Panc1 (cell line): ENCODE results near the gene VWA8. TPM values are rescaled to one million over a fixed set of nuclear protein-coding genes. Genes with fewer than 3 reads are reported as not detected.

Experiments
- ATAC-seq: fragments of 200-7000 bp; cut with Tn5 transposase; 2 replicates; pipeline ENCODE4 v1.9.1; 2020; ENCODE audit warnings: mild to moderate bottlenecking, moderate library complexity
- BruUV-seq: library from RNA; stranded (reverse); fragments of 400-500 nt; replicated peaks from 2 replicates; lab custom pipeline; 2021; lab: Mats Ljungman, UMichigan
- CTCF ChIA-PET: fragments of 300-600 bp; sonication (Branson Sonifier 250); formaldehyde crosslinking; loops from one replicate; lab custom pipeline; 2022; ENCODE audit warnings: antibody characterized with exemption; lab: Charles Lee
- POLR2A ChIA-PET: fragments of 300-600 bp; sonication (Branson Sonifier 250); formaldehyde crosslinking; loops from one replicate; lab custom pipeline; 2022; ENCODE audit warnings: antibody characterized with exemption; lab: Charles Lee
- DNase-seq: peaks from one replicate; pipeline ENCODE4 v3.0.0-alpha.2; 2010; ENCODE audit warnings: low read depth, low spot score
- H3K27ac ChIP-seq: 2 replicates; pipeline ENCODE4 v1.5.1; 2011; ENCODE audit warnings: mild to moderate bottlenecking, low read length, inconsistent platforms
- H3K27me3 ChIP-seq: fragments of 200-500 bp; sonication (Bioruptor generic); 2 replicates; pipeline ENCODE4 v1.6.0; 2014; ENCODE audit warnings: low read length, inconsistent platforms; ENCODE audit not compliant: control insufficient read depth, insufficient read depth
- H3K36me3 ChIP-seq: fragments of 200-500 bp; sonication (Bioruptor generic); 2 replicates; pipeline ENCODE4 v1.5.1; 2014; ENCODE audit warnings: inconsistent platforms, mild to moderate bottlenecking, low read length, moderate library complexity; ENCODE audit not compliant: control insufficient read depth, insufficient read depth
- H3K4me1 ChIP-seq: 2 replicates; pipeline ENCODE4 v1.5.1; 2011; ENCODE audit warnings: inconsistent platforms, mild to moderate bottlenecking, low read length, moderate library complexity; ENCODE audit not compliant: control insufficient read depth, insufficient read depth
- H3K4me3 ChIP-seq, 2 experiments: 2 replicates each; pipeline ENCODE4 v1.5.1; 2011 to 2012; ENCODE audit warnings: low read depth in 2 of 2, low read length in 2 of 2, mild to moderate bottlenecking in 2 of 2, inconsistent platforms in 1 of 2, moderate library complexity in 1 of 2
- H3K9me3 ChIP-seq: fragments of 200-500 bp; sonication (Bioruptor generic); 2 replicates; pipeline ENCODE4 v1.5.1; 2014; ENCODE audit warnings: low read depth, mild to moderate bottlenecking, inconsistent platforms, low read length, moderate library complexity; ENCODE audit not compliant: control insufficient read depth, insufficient read depth
- CTCF ChIP-seq: fragments of 450-650 bp; IDR thresholded peaks from 2 replicates; pipeline ENCODE4 v1.5.1; 2017; ENCODE audit warnings: mild to moderate bottlenecking
- POLR2AphosphoS5 ChIP-seq: IDR thresholded peaks from 2 replicates; pipeline ENCODE4 v1.6.1; 2012; ENCODE audit warnings: mild to moderate bottlenecking, low read depth, low read length, moderate library complexity
- REST ChIP-seq, 2 experiments: IDR thresholded peaks; 2 replicates each; pipeline ENCODE4 v1.6.1; 2011 to 2012; ENCODE audit warnings: low read depth in 2 of 2, control low read depth in 1 of 2, low read length in 1 of 2, mild to moderate bottlenecking in 1 of 2, moderate library complexity in 1 of 2; ENCODE audit not compliant: insufficient read depth in 1 of 2
- SIN3A ChIP-seq: IDR thresholded peaks from 2 replicates; pipeline ENCODE4 v1.6.1; 2012; ENCODE audit warnings: low read depth, mild to moderate bottlenecking, low read length, moderate library complexity, borderline replicate concordance; ENCODE audit not compliant: insufficient read depth
- TCF7L2 ChIP-seq: IDR thresholded peaks from 2 replicates; pipeline ENCODE4 v1.6.1; 2011; ENCODE audit warnings: mild to moderate bottlenecking, low read depth, low read length, inconsistent platforms
- in situ Hi-C: cut with HindIII; loops from 2 replicates; pipeline ENCODE4 v1.10.0; 2016; ENCODE audit warnings: low sequenced_read_pairs, low pct_unique_long_range_greater_than_20kb
- intact Hi-C: fragments of 100-400 bp; cut with micrococcal nuclease; formaldehyde crosslinking; loops from one replicate; pipeline ENCODE4 v1.10.0; 2022; ENCODE audit not compliant: unreplicated experiment
- total RNA-seq: library from RNA; stranded (reverse); gene quantifications from one replicate; pipeline ENCODE4 v1.2.1, GENCODE V29; 2021; ENCODE audit not compliant: unreplicated experiment

Gene VWA8
- total RNA-seq, 1 experiment from 2014 or later, result 11.2 TPM

- DNase-seq (no peak), ATAC-seq (no peak)
- H3K27me3 ChIP-seq, result no peaks in the 10 kb centered on the region
- H3K27ac ChIP-seq, result peak overlapping the region; percentile 65
- H3K4me3 ChIP-seq, result no peak overlapping the region
- no peaks in the 10 kb centered on the region for H3K9me3 ChIP-seq
- TF ChIP-seq REST (IDR thresholded peaks at IDR 0.05; ENCODE audit: insufficient read depth in 1 of 2, low read depth in 2 of 2, low read length in 1 of 2) (no peak), SIN3A (no peak), CTCF (no peak), POLR2AphosphoS5 (no peak), TCF7L2 (no peak)
- H3K4me1 ChIP-seq, result peaks cover 28% of the 10 kb centered on the region
- no peaks in the 10 kb centered on the region for H3K36me3 ChIP-seq
- ChIA-PET POLR2A (no interaction called here), CTCF (no interaction called here)
- intact Hi-C loops, result no loop called here
- BruUV-seq, result no TSS peak
- in situ Hi-C loops, result no loop called here
These were observed 315.6 kb downstream of the VWA8 start for GRCh38 chr13:41645331-41645730.

- POLR2A ChIA-PET, result no interaction called here
- DNase-seq, result no peak
- BruUV-seq, result no TSS peak
- CTCF ChIA-PET, result no interaction called here
- Histone ChIP-seq H3K4me1 (peaks cover 23% of the 10 kb centered on the region), H3K4me3 (no peak overlapping the region), H3K36me3 (no peaks in the 10 kb centered on the region), H3K27me3 (no peaks in the 10 kb centered on the region), H3K27ac (peak overlapping the region; percentile 29; the same call in 1 of the 2 replicates), H3K9me3 (no peaks in the 10 kb centered on the region)
- no peak for ATAC-seq
- in situ Hi-C loops (no loop called here), intact Hi-C loops (no loop called here)
- TF ChIP-seq REST (IDR thresholded peaks at IDR 0.05; ENCODE audit: insufficient read depth in 1 of 2, low read depth in 2 of 2, low read length in 1 of 2) (no peak), POLR2AphosphoS5 (no peak), TCF7L2 (no peak), CTCF (no peak), SIN3A (no peak)
These were observed 316.2 kb downstream of the VWA8 start for GRCh38 chr13:41644742-41645141.
